Stimulated activated CD8-positive, alpha-beta memory T cell treated with anti-CD3 and anti-CD28 coated beads, Interleukin-4, amount 100 ng/mL, for 1 hour (primary cell): ENCODE data around the gene MID1.

Source experiments
- DNase-seq, 2 donors: peaks; one replicate each; pipeline ENCODE4 v3.0.0-alpha.2; 2020; ENCODE audit warnings: low read depth in 2 of 2, low spot score in 1 of 2

The MID1 gene

GRCh38 chrX:10496345-10496965 lies 123.9 kb downstream of the MID1 start:
- DNase-seq: no peak

- no peak for DNase-seq
These were observed 124.7 kb downstream of the MID1 start for GRCh38 chrX:10495677-10496076.

- no peak for DNase-seq
These were observed 128.1 kb downstream of the MID1 start for GRCh38 chrX:10492250-10492649.

- no peak for DNase-seq
These were observed 134.0 kb downstream of the MID1 start for GRCh38 chrX:10486373-10486772.

- DNase-seq: no peak
These were observed 135.1 kb downstream of the MID1 start for GRCh38 chrX:10485326-10485725.

- DNase-seq: no peak
These were observed 135.6 kb downstream of the MID1 start for GRCh38 chrX:10484683-10485247.

- no peak for DNase-seq
These were observed 137.1 kb downstream of the MID1 start for GRCh38 chrX:10483191-10483831.

- DNase-seq: no peak
These were observed 137.7 kb downstream of the MID1 start for GRCh38 chrX:10482708-10483107.

- DNase-seq: no peak
These were observed 138.1 kb downstream of the MID1 start for GRCh38 chrX:10482261-10482660.

GRCh38 chrX:10480861-10481260 lies 139.5 kb downstream of the MID1 start:
- DNase-seq: no peak

- DNase-seq: no peak
These were observed 140.9 kb downstream of the MID1 start for GRCh38 chrX:10479508-10479907.

GRCh38 chrX:10477525-10477924 lies 142.9 kb downstream of the MID1 start:
- DNase-seq: no peak

GRCh38 chrX:10474913-10475568 lies 145.3 kb downstream of the MID1 start:
- no peak for DNase-seq

- DNase-seq: no peak
These were observed 145.9 kb downstream of the MID1 start for GRCh38 chrX:10474510-10474909.

GRCh38 chrX:10471418-10471817 lies 149.0 kb downstream of the MID1 start:
- DNase-seq: no peak

- no peak for DNase-seq
These were observed 150.4 kb downstream of the MID1 start for GRCh38 chrX:10470009-10470408.

GRCh38 chrX:10467793-10468192 lies 152.6 kb downstream of the MID1 start:
- no peak for DNase-seq

- no peak for DNase-seq
These were observed 155.1 kb downstream of the MID1 start for GRCh38 chrX:10465254-10465653.

- DNase-seq: no peak
These were observed 163.3 kb downstream of the MID1 start for GRCh38 chrX:10457092-10457491.

GRCh38 chrX:10453945-10454344 lies 166.4 kb downstream of the MID1 start:
- no peak for DNase-seq

- no peak for DNase-seq
These were observed 169.4 kb downstream of the MID1 start for GRCh38 chrX:10450959-10451355.

- no peak for DNase-seq
These were observed 170.0 kb downstream of the MID1 start for GRCh38 chrX:10450229-10450958.
